ENCODE data around the gene LBHD2.

DNA sequence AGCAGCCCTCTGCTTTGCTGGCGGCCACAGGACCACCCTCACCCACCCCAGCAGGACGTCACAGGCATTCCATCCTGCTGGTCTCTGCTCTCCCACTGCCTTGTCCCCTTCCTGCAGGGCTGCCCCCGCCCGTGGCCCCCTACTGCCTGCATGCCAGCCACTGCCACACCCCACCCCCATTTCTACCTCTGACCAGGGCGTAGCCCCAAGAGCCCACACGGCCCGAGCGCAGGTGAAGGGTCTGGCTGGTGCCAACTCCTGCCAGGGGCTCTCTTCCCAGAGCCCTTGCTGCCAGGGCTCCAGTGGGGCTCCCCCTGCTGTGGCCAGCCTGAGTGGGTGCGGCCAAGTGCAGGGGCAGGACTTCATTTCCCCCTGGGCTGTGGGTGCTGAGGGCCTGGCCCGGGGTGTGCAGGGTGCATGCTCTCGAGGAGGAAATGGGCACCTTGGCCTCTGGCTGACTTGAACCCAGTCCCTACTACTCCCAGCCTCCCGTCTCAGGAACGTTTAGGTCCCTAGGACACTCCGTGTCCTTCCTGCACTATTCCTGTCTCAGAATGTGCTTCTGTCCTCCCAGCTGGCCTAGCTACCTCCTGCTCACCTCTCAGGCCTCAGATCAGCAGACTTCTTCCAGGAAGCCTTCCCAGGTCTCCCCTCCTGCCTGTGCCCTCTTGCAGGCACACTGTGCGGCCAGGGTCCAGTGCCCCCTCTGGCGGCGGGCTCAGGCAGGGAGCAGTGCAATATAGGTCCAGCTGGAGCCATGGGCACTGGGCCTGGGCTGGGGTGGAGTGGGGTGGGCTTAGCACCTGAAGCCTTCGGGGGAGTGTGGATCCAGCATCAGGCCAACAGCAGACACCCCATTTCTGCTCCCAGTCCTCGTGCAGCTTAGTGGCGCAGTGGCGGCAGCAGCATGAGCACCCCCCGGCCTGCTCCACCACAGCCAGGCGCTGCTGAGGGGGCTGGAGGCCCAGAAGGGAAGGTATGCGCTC lies 1.4 kb downstream of the LBHD2 start:
- no peak for TF ChIP-seq EP300 (IDR thresholded peaks at IDR 0.05)
- TF ChIP-seq, protein P1, sequence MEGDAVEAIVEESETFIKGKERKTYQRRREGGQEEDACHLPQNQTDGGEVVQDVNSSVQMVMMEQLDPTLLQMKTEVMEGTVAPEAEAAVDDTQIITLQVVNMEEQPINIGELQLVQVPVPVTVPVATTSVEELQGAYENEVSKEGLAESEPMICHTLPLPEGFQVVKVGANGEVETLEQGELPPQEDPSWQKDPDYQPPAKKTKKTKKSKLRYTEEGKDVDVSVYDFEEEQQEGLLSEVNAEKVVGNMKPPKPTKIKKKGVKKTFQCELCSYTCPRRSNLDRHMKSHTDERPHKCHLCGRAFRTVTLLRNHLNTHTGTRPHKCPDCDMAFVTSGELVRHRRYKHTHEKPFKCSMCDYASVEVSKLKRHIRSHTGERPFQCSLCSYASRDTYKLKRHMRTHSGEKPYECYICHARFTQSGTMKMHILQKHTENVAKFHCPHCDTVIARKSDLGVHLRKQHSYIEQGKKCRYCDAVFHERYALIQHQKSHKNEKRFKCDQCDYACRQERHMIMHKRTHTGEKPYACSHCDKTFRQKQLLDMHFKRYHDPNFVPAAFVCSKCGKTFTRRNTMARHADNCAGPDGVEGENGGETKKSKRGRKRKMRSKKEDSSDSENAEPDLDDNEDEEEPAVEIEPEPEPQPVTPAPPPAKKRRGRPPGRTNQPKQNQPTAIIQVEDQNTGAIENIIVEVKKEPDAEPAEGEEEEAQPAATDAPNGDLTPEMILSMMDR (IDR thresholded peaks at IDR 0.05): no peak
